GM23248 (cell line): Measurements from ENCODE around the gene PTPRK. TPM values are rescaled to one million over a fixed set of nuclear protein-coding genes. Genes with fewer than 3 reads are reported as not detected.

ENCODE experiments used
- DNase-seq: peaks from one replicate; pipeline ENCODE4 v3.0.0-alpha.2; 2015
- H2AFZ ChIP-seq: fragments of 200-600 bp; sonication (generic); 2 replicates; pipeline ENCODE4 v1.6.1; 2016; ENCODE audit warnings: antibody characterized with exemption
- H3F3A ChIP-seq: fragments of 200-600 bp; sonication (generic); 2 replicates; pipeline ENCODE4 v1.6.1; 2016; ENCODE audit warnings: mild to moderate bottlenecking, antibody characterized with exemption, mixed run types; ENCODE audit not compliant: insufficient read depth
- H3K27ac ChIP-seq: fragments of 200-600 bp; sonication (generic); 2 replicates; pipeline ENCODE4 v1.5.1; 2016; ENCODE audit warnings: mild to moderate bottlenecking
- H3K27me3 ChIP-seq: fragments of 200-600 bp; sonication (generic); replicated peaks from 2 replicates; pipeline ENCODE4 v1.6.1; 2016; ENCODE audit warnings: mild to moderate bottlenecking; ENCODE audit not compliant: insufficient read depth
- H3K36me3 ChIP-seq: fragments of 200-600 bp; sonication (generic); 2 replicates; pipeline ENCODE4 v1.6.1; 2016; ENCODE audit warnings: low read depth, mild to moderate bottlenecking
- H3K4me1 ChIP-seq: fragments of 200-600 bp; sonication (generic); 2 replicates; pipeline ENCODE4 v1.6.1; 2016; ENCODE audit warnings: mild to moderate bottlenecking; ENCODE audit not compliant: insufficient read depth
- H3K4me2 ChIP-seq: fragments of 200-600 bp; sonication (generic); one replicate; pipeline ENCODE4 v1.6.1; 2016; ENCODE audit warnings: mild to moderate bottlenecking; ENCODE audit not compliant: unreplicated experiment
- H3K4me3 ChIP-seq: fragments of 200-600 bp; sonication (generic); 2 replicates; pipeline ENCODE4 v1.5.1; 2016; ENCODE audit warnings: mild to moderate bottlenecking
- H3K79me2 ChIP-seq: fragments of 200-600 bp; sonication (generic); 2 replicates; pipeline ENCODE4 v1.6.1; 2016; ENCODE audit warnings: mild to moderate bottlenecking; ENCODE audit not compliant: insufficient read depth
- H3K9ac ChIP-seq: fragments of 200-600 bp; sonication (generic); 2 replicates; pipeline ENCODE4 v1.6.1; 2016; ENCODE audit warnings: mild to moderate bottlenecking
- H3K9me2 ChIP-seq: fragments of 200-600 bp; sonication (generic); 2 replicates; pipeline ENCODE4 v1.6.1; 2016; ENCODE audit warnings: mixed run types, mild to moderate bottlenecking, moderate library complexity; ENCODE audit not compliant: insufficient read depth
- H3K9me3 ChIP-seq: fragments of 200-600 bp; sonication (generic); one replicate; pipeline ENCODE4 v1.6.1; 2017; ENCODE audit warnings: low read depth
- H4K20me1 ChIP-seq: fragments of 200-600 bp; sonication (generic); 2 replicates; pipeline ENCODE4 v1.6.0; 2016; ENCODE audit not compliant: insufficient read depth
- EZH2 ChIP-seq: fragments of 200-600 bp; sonication (generic); IDR thresholded peaks from 2 replicates; pipeline ENCODE4 v1.6.1; 2018; ENCODE audit warnings: antibody characterized with exemption, mild to moderate bottlenecking; ENCODE audit not compliant: insufficient read depth, poor library complexity, severe bottlenecking
- EZH2phosphoT487 ChIP-seq: fragments of 200-600 bp; sonication (generic); IDR thresholded peaks from 2 replicates; pipeline ENCODE4 v1.6.1; 2018; ENCODE audit warnings: antibody characterized with exemption, moderate library complexity, mild to moderate bottlenecking, low read depth; ENCODE audit not compliant: insufficient read depth
- WGBS, 2 experiments: methylation state at CpG; one replicate each; pipeline ENCODE4 v1.1.6; 2015 to 2017; ENCODE audit warnings: low lambda C conversion rate in 2 of 2, low coverage in 1 of 2; ENCODE audit errors: missing lambda C conversion rate in 2 of 2; 5-methylcytosine and 5-hydroxymethylcytosine counted together
- in situ Hi-C: fragments of 300-500 bp; cut with MboI; formaldehyde crosslinking; loops from 2 replicates; pipeline ENCODE4 v1.15.0; 2020
- polyA plus RNA-seq: library from polyadenylated mRNA; unstranded; fragments of >200 nt; fragmentation: Nextera tagmentation; extraction: Ambion mirVana; gene quantifications from 2 replicates; pipeline ENCODE4 v1.2.1, GENCODE V29; 2016
- total RNA-seq: library from RNA; depleted of rRNA; stranded (reverse); fragments of >200 nt; shearing (Covaris generic); gene quantifications from 2 replicates; pipeline ENCODE4 v1.2.3, GENCODE V29; 2014

Gene PTPRK
- total and polyA plus RNA-seq, 2 experiments from 2014 or later: 22.3 to 34.5 TPM

- Histone ChIP-seq H3F3A (no peaks in the 10 kb centered on the region), H3K9me2 (no peaks in the 10 kb centered on the region), H3K9me3 (no peaks in the 10 kb centered on the region), H2AFZ (no peak overlapping the region), H3K4me3 (no peak overlapping the region), H3K9ac (no peak overlapping the region), H3K36me3 (0 out of 2 replicates have a peak, but pooled peaks cover 6% of the 10 kb centered on the region), H3K4me1 (peaks cover 6% of the 10 kb centered on the region; the same call in 1 of the 2 replicates), H4K20me1 (no peaks in the 10 kb centered on the region), H3K4me2 (no peak overlapping the region), H3K79me2 (no peaks in the 10 kb centered on the region), H3K27me3 (no peaks in the 10 kb centered on the region), H3K27ac (no peak overlapping the region)
- WGBS, 2 experiments: 58 to 59% methylated on average over 2 of the region's 2 CpGs
- in situ Hi-C loops: no loop called here
- TF ChIP-seq EZH2 (no peak), EZH2phosphoT487 (no peak)
- no peak for DNase-seq
Observed at GRCh38 chr6:128078276-128078675, 442.1 kb downstream of the PTPRK start.

- H3K27ac ChIP-seq: no peak overlapping the region
- 0 out of 2 replicates have a peak, but pooled peaks cover 6% of the 10 kb centered on the region for H3K36me3 ChIP-seq
- H3K4me1 ChIP-seq: peaks cover 6% of the 10 kb centered on the region; the same call in 1 of the 2 replicates
- no peak for TF ChIP-seq EZH2phosphoT487
- TF ChIP-seq EZH2: no peak
- H3K9me3 ChIP-seq: no peaks in the 10 kb centered on the region
- no peak for DNase-seq
- H3K79me2 ChIP-seq: no peaks in the 10 kb centered on the region
- in situ Hi-C loops: no loop called here
- H4K20me1 ChIP-seq: no peaks in the 10 kb centered on the region
- H2AFZ ChIP-seq: no peak overlapping the region
- no peaks in the 10 kb centered on the region for H3K27me3 ChIP-seq
- H3K9me2 ChIP-seq: no peaks in the 10 kb centered on the region
- H3K9ac ChIP-seq: no peak overlapping the region
- no peaks in the 10 kb centered on the region for H3F3A ChIP-seq
- H3K4me2 ChIP-seq: no peak overlapping the region
- WGBS, 2 experiments: 78 to 94% methylated on average over 1 of the region's 1 CpG
- H3K4me3 ChIP-seq: no peak overlapping the region
Observed at GRCh38 chr6:128076843-128077242, 443.6 kb downstream of the PTPRK start.

GRCh38 chr6:128074567-128074966 lies 445.8 kb downstream of the PTPRK start:
- H3K4me2 ChIP-seq: no peak overlapping the region
- no peak overlapping the region for H2AFZ ChIP-seq
- no peak for TF ChIP-seq EZH2phosphoT487
- no peak for TF ChIP-seq EZH2
- H3K9ac ChIP-seq: no peak overlapping the region
- H3K79me2 ChIP-seq: no peaks in the 10 kb centered on the region
- no peak overlapping the region for H3K27ac ChIP-seq
- no peaks in the 10 kb centered on the region for H3K27me3 ChIP-seq
- no peaks in the 10 kb centered on the region for H3K9me2 ChIP-seq
- H3F3A ChIP-seq: peaks cover 13% of the 10 kb centered on the region; the same call in 1 of the 2 replicates
- peaks cover 15% of the 10 kb centered on the region; the same call in 1 of the 2 replicates for H3K4me1 ChIP-seq
- H4K20me1 ChIP-seq: no peaks in the 10 kb centered on the region
- no peak for DNase-seq
- no peak overlapping the region for H3K4me3 ChIP-seq
- 0 out of 2 replicates have a peak, but pooled peaks cover 6% of the 10 kb centered on the region for H3K36me3 ChIP-seq
- 20 to 26% methylated on average over 2 of the region's 2 CpGs for WGBS, 2 experiments
- H3K9me3 ChIP-seq: no peaks in the 10 kb centered on the region
- in situ Hi-C loops: no loop called here

- no peaks in the 10 kb centered on the region for H3K9me3 ChIP-seq
- H3K36me3 ChIP-seq: 0 out of 2 replicates have a peak, but pooled peaks cover under 1% of the 10 kb centered on the region
- H3K9ac ChIP-seq: no peak overlapping the region
- H3K4me1 ChIP-seq: peaks cover 18% of the 10 kb centered on the region
- H3K4me3 ChIP-seq: no peak overlapping the region
- H3K9me2 ChIP-seq: no peaks in the 10 kb centered on the region
- in situ Hi-C loops: no loop called here
- H3K27ac ChIP-seq: no peak overlapping the region
- DNase-seq: no peak
- no peak overlapping the region for H2AFZ ChIP-seq
- H3K27me3 ChIP-seq: no peaks in the 10 kb centered on the region
- H3K79me2 ChIP-seq: no peaks in the 10 kb centered on the region
- H4K20me1 ChIP-seq: no peaks in the 10 kb centered on the region
- WGBS, 2 experiments: 100% methylated on average over 1 of the region's 1 CpG
- peaks cover 13% of the 10 kb centered on the region; the same call in 1 of the 2 replicates for H3F3A ChIP-seq
- no peak overlapping the region for H3K4me2 ChIP-seq
- TF ChIP-seq EZH2phosphoT487 (no peak), EZH2 (no peak)
Observed at GRCh38 chr6:128073389-128073788, 447.0 kb downstream of the PTPRK start.
